ENCODE results near the gene RASA3.

The RASA3 gene

GRCh38 chr13:113974304-113975281 is 157.8 kb downstream of the RASA3 start:
- DNase-seq (ENCODE audit: low read depth, low spot score): no peak
- TF ChIP-seq CTCF (IDR thresholded peaks at IDR 0.05; ENCODE audit: insufficient read depth, low read length, missing control alignments): no peak
- POLR2A ChIA-PET: no interaction called here
- CTCF ChIA-PET: no interaction called here
- no peak overlapping the region for H3K4me3 ChIP-seq (ENCODE audit: low read depth, low read length)

GRCh38 chr13:113973218-113974164 is 158.9 kb downstream of the RASA3 start, which contains the start of gene C13orf46:
C13orf46 (minus strand) TSS chr13:113974076; CDS start chr13:113973997, 79 bp downstream.
- H3K4me3 ChIP-seq (ENCODE audit: low read depth, low read length): no peak within 1 kb of the TSS
- no peak for TF ChIP-seq CTCF (IDR thresholded peaks at IDR 0.05; ENCODE audit: insufficient read depth, low read length, missing control alignments)
- ChIA-PET CTCF (interaction anchor here (1.3 kb wide), 1 partner anchor 9 kb away, joined by 3 read pairs; no protein-coding TSS in a partner anchor), POLR2A (no interaction called here)
- no peak for DNase-seq (ENCODE audit: low read depth, low spot score)

- ChIA-PET POLR2A (no interaction called here), CTCF (interaction anchor here (1.2 to 1.3 kb wide), 2 partner anchors 10 to 21 kb away, joined by 3 read pairs; no protein-coding TSS in a partner anchor)
- no peak overlapping the region for H3K4me3 ChIP-seq (ENCODE audit: low read depth, low read length)
- no peak for DNase-seq (ENCODE audit: low read depth, low spot score)
- TF ChIP-seq CTCF (IDR thresholded peaks at IDR 0.05; ENCODE audit: insufficient read depth, low read length, missing control alignments): no peak
Measured at GRCh38 chr13:113972451-113973217, 159.8 kb downstream of the RASA3 start.

GRCh38 chr13:113971471-113972231 is 160.8 kb downstream of the RASA3 start:
- no peak for TF ChIP-seq CTCF (IDR thresholded peaks at IDR 0.05; ENCODE audit: insufficient read depth, low read length, missing control alignments)
- CTCF ChIA-PET: interaction anchor here (1.2 kb wide), 1 partner anchor 22 kb away, joined by 3 read pairs; no protein-coding TSS in a partner anchor
- H3K4me3 ChIP-seq (ENCODE audit: low read depth, low read length): no peak overlapping the region
- POLR2A ChIA-PET: no interaction called here
- no peak for DNase-seq (ENCODE audit: low read depth, low spot score)

GRCh38 chr13:113970810-113971470 is 161.5 kb downstream of the RASA3 start:
- H3K4me3 ChIP-seq (ENCODE audit: low read depth, low read length): no peak overlapping the region
- DNase-seq (ENCODE audit: low read depth, low spot score): no peak
- no peak for TF ChIP-seq CTCF (IDR thresholded peaks at IDR 0.05; ENCODE audit: insufficient read depth, low read length, missing control alignments)
- ChIA-PET POLR2A (no interaction called here), CTCF (no interaction called here)

Data from AG04449 (cell line).